ENCODE results near the gene MAP3K10.

The MAP3K10 gene

DNA sequence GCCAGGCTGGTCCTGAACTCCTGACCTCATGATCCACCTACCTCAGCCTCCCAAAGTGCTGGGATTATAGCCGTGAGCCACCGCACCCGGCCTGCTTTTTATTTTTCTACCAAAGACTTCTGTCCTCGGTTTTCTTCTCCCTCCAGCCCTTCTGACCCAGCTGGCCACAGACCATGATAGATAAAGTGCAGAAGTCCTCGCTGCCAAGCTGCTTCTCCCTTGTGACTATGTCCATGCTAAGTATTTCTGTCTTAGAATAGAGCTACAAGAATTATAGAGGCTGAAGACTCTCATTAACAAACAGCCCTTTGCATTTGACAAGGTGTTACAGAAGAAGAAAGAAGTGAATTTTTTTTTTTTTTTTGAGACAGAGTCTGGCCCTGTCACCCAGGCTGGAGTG lies 15.4 kb upstream of the MAP3K10 start:
- DNase-seq: no peak

DNA sequence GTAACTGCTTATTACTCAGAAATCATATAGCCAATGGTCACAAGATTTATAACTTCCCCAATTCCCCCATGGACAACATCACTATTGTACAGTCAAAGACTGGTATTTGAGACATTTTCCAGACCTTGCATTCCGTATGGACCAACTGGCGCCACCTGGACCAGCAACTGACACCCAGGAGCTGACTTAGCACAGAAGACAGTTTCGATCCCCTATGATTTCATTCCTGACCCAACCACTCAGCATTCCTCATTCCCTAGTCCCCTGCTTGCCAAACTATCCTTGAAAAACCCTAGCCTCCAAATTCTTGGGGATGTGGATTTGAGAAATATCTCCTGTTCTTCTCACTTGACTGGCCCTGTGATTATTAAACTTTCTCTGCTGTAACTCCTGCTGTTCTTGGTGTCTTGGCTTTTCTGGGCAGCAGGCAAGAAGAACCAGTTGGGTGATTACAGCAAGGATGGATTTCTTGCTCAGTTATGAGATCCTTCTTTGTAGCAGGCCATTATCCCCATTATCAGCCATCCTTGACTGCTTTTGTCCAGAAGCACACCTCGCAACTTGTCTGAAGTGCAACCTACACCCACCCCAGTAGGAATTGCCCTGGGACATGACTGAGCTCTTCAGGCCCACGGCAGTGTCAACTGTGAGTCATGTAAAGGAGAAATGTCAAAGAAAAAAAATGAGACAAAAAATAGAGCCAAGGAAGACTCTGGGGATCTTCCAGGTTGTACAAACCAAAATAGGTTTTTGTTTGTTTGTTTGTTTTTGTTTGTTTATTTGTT lies 13.7 kb upstream of the MAP3K10 start:
- DNase-seq: no peak

DNA sequence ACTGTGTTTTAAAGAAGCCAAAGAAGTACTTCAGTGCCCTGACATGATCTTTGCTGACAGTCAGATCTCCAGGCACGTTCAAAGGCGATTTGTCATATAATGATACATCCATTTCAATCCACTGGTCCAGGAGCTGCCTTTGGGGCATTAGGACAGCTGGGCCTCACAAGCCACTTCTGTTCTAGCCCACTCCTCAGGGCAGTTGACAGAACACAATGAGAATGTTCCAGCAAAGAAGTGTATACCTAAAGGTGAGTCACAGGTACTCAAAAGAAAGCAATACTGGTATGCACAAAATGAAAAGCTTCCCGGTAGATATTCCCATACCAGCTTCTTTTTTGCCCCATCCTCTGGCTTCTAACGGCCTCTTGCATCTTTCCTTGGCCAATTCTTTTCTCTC lies 12.5 kb upstream of the MAP3K10 start:
- no peak for DNase-seq

DNA sequence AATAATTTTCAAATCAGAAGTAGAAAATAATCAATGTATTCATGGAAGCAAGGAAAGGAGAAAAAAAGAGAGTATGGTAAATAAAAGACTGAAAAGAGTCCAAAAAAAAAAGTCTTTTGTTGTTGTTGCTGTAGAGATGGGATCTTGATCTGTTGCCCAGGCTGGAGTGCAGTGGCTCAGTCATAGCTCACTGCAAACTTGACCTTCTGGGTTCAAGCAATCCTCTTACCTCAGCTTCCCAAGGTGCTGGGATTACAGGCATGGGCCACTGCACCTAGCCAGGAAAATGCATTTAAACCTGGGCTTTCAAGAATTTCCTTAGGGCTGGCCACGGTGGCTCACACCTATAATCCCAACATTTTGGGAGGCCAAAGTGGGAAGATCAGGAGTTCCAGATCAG lies 7.0 kb upstream of the MAP3K10 start:
- no peak for DNase-seq

DNA sequence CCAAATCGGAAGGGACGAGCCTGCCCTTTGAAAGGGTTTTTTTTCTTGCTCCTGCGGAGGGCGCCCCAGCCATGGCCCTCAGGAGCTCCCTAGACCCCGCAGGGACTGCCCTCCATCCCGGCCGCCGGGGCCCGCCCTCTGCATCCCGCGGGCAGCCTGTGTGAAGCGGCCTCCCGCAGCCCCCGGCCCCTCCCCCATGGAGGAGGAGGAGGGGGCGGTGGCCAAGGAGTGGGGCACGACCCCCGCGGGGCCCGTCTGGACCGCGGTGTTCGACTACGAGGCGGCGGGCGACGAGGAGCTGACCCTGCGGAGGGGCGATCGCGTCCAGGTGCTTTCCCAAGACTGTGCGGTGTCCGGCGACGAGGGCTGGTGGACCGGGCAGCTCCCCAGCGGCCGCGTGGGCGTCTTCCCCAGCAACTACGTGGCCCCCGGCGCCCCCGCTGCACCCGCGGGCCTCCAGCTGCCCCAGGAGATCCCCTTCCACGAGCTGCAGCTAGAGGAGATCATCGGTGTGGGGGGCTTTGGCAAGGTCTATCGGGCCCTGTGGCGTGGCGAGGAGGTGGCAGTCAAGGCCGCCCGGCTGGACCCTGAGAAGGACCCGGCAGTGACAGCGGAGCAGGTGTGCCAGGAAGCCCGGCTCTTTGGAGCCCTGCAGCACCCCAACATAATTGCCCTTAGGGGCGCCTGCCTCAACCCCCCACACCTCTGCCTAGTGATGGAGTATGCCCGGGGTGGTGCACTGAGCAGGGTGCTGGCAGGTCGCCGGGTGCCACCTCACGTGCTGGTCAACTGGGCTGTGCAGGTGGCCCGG lies 815 bp downstream of the MAP3K10 start:
- no peak for DNase-seq

DNA sequence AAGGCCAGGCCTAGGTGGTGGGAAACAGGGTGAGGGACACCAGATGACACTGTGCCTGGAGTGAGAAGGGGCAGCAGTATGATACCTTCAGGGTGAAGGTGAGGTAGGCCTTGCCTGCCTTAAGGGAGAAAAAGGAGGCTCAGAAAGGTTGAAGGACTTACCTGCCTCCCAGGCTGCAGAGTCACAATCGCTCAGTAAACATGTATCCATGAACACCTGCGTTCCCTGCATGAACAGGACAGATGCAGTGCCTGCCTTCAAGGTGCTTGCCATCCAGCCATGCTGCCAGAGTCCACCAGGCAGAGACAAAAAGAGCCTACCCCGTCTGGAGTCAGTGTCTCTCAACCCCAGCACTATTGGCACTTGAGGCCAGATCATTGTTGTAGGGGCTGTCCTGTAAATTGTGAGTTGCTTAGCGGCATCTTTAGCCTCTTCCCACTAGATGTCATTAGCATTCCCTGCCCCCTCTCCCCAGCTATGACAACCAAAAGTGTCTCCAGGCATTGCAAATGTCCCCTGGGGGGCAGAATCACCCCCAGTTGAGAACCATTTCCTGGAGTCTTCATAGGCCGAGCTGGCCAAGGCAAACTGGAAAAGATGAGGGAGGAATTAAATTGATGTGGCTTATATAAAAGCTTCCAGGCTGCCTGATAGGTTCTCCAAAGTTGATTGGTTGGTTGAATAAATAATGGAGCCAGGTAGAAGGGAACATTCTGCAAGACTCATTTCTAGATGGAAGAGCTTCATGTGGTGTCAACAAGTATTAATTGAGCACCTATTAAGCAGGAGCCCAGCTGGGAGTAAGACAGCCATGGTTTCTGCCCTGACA lies 1.7 kb downstream of the MAP3K10 start:
- no peak for DNase-seq

DNA sequence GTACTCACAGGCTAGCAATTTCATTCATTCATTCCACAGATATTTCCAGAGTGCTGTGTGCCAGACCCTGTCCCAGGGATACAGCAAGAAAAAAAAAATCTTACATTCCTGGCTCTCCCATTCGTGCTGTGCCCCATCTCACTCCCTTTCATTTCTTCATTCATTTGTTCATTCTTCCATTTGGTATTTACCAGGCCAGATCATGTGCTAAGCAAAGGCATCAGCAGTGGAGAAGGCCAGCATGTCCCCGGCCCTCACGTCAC lies 2.3 kb downstream of the MAP3K10 start:
- no peak for DNase-seq

DNA sequence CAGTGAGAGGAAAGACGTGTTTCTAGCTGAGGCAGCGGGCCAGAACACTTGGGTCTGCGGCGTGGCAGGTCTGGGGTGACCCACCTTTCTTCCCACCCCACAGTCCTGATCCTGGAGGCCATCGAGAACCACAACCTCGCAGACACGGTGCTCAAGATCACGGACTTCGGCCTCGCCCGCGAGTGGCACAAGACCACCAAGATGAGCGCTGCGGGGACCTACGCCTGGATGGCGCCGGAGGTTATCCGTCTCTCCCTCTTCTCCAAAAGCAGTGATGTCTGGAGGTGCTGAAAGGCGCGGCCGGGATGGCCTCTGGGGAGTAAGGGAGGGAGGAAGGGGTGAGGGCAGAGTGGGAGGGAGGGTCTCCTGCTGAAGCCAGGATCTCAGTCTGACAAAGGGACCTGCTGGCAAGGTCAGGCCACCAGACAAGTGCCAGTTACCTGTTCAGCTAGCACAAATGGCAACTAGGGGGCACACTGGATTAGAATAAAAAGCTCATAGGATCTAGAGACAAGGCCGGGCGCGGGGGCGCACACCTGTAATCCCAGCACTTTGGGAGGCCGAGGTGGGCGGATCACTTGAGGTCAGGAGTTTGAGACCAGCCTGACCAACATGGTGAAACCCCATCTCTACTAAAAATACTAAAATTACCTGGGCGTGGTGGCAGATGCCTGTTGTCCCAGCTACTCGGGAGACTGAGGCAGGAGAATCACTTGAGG lies 7.2 kb downstream of the MAP3K10 start:
- no peak for DNase-seq

DNA sequence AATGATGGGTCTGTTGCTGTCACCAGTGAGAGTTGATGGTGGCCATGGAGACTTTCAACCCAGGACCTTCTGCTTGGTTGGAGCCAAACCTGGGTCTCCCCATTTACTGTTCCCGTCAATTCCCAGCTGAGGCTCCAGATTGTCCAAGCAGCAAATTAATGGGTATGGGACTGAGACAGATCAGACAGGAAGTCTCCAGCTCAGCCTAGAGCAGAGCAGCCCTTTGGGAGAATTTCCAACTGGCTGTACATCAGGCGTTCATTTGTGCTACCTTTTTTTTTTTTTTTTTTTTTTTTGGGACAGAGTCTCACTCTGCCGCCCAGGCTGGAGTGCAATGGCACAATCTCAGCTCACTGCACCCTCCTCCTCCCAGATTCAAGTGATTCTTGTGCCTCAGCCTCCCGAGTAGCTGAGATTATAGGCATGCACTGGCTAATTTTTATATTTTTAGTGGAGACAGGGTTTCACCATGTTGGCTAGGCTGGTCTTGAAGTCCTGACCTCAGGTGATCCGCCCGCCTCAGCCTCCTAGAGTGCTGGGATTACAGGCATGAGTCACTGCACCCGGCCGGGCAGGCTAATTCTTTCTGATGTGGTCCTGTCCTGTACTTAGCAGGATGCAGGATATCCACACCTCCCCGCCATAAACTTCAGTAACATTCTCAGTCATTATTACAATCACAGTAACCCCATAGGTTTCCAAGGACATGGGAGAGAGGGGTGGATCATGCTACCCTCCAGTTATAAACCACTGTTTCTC lies 9.3 kb downstream of the MAP3K10 start:
- DNase-seq: no peak

DNA sequence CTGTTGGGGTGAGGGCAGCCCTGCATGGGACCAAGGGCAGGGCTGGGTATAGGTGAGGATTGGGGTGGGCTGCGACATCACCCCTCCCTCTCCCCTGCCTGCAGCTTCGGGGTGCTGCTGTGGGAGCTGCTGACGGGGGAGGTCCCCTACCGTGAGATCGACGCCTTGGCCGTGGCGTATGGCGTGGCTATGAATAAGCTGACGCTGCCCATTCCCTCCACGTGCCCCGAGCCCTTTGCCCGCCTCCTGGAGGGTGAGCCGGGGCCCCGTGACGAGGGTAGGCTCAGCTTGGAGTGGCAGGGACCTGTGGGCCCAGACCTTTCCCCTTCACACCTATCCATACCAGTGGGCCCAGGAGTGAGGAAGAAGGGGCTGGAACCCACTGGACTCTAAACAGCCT lies 13.2 kb downstream of the MAP3K10 start:
- DNase-seq: no peak

DNA sequence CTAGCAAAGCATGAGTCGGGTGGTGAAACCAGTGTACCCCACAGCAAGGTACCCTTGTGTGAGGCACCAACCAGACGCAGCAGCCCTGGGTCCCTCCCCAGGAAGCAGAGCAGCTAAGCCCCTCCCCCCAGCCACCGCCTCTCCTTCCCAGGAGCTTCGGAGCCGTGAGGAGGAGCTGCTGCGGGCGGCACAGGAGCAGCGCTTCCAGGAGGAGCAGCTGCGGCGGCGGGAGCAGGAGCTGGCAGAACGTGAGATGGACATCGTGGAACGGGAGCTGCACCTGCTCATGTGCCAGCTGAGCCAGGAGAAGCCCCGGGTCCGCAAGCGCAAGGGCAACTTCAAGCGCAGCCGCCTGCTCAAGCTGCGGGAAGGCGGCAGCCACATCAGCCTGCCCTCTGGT lies 14.5 kb downstream of the MAP3K10 start:
- no peak for DNase-seq

DNA sequence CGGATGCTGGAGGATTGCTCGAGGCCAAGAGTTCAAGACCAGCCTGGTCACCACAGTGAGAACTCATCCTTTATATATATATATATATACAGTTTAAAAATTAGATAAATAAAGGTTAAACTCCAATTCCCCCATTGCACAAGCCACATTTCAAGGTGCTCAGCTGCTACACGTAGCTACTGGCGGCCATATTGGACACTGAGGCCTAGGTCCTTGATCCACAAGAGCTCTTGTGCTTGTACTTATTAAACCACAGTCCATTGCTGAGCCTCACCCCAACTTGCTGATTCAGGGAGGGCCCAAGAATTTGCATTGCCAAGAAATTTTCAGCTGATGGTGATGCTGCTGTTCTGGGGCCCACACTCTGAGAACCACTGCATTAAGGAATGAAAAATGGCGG lies 17.4 kb downstream of the MAP3K10 start:
- DNase-seq: no peak

DNA sequence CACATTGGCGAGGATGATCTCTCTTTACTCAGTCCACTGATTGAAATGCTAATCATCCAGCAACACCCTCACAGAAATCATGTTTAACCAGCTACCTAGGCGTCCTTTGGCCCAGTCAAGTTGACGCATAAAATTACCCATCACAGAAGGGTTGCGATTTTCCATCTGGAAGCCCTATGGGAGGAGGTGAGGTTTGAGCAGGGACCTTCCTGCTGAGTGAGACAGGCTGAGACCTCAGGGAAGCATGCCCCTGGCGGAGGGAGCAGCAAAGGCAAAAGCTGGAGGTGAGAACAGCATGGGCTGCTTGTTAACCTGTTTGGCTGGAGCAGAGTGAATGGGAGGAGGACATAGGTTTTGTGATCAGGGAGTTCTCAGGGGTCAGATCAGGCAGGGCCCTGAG lies 19.7 kb downstream of the MAP3K10 start:
- DNase-seq: no peak

DNA sequence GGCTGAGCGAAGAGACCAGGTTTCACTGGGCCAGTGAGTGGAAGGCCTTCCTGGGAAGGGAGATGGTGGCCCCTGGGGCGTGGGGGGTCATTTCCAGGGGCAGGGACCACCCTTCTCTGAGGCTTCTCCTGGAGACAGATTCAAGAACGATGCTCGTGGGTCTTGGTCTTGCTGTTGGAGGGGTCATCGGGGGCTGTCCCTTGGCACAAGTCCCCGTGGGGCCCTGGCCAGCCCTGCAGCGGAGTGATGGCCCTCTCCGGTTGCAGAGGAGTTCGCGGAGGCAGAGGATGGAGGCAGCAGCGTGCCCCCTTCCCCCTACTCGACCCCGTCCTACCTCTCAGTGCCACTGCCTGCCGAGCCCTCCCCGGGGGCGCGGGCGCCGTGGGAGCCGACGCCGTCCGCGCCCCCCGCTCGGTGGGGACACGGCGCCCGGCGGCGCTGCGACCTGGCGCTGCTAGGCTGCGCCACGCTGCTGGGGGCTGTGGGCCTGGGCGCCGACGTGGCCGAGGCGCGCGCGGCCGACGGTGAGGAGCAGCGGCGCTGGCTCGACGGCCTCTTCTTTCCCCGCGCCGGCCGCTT lies 22.1 kb downstream of the MAP3K10 start:
- DNase-seq: no peak

DNA sequence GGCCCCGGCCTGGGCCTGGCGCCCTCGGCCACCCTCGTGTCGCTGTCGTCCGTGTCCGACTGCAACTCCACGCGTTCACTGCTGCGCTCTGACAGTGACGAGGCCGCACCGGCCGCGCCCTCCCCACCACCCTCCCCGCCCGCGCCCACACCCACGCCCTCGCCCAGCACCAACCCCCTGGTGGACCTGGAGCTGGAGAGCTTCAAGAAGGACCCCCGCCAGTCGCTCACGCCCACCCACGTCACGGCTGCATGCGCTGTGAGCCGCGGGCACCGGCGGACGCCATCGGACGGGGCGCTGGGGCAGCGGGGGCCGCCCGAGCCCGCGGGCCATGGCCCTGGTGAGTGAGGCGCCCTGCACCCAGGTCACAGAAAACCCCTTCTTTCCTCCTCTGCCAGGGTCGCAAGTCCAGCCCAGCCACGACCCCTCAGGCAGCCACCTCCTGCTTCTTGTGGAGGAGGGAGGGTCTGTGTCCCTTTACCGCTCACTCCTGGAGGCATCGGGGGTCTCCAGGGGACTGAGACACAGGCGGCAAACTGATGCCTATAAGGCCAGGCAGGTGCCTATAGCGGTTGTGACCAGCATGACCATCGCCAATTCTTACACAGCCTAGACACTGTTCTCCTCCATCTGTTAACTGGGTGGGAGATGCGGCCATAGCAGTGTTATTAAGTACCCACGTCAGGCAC lies 22.8 kb downstream of the MAP3K10 start:
- DNase-seq: no peak

DNA sequence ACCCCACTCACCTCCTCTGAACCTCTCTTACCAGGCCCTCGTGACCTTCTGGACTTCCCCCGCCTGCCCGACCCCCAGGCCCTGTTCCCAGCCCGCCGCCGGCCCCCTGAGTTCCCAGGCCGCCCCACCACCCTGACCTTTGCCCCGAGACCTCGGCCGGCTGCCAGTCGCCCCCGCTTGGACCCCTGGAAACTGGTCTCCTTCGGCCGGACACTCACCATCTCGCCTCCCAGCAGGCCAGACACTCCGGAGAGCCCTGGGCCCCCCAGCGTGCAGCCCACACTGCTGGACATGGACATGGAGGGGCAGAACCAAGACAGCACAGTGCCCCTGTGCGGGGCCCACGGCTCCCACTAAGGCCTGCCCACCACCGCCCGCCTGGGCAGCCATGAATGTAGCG lies 23.7 kb downstream of the MAP3K10 start:
- DNase-seq: no peak

DNA sequence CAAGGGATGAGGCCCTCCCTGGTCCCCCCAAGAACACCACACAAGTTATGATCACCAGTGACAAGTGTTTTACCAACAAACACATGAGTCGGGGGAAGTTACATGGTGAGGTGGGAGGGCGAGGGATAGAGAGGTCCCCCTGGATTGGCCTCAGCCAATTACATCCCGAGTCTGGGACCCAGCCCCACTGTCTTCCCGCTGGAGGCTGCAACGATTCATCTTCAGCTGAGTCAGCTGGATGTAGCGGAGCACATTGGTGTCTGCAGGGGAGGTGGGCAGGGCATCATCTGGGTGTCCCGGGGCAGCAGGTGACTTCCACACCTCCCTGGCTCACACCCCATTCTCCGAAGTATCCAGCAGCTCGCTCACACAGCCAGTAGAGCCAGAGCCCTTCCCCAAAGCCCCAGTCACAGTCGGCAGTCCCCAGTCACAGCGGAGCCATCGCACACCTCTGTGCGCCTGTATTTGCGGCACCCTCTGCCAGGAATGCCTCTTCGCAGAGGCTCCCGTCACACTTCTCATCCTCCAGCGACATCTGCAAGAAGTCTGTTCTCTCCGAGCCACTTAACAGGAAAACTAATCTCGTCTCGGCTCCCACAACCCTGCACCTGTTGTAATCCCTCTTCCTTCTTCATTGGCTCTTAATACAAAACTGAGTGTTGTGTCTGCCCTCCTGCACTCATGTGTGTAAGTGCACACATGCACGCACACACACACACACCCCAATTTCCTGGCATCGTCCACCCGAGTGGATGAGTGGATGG lies 25.0 kb downstream of the MAP3K10 start:
- DNase-seq: no peak

DNA sequence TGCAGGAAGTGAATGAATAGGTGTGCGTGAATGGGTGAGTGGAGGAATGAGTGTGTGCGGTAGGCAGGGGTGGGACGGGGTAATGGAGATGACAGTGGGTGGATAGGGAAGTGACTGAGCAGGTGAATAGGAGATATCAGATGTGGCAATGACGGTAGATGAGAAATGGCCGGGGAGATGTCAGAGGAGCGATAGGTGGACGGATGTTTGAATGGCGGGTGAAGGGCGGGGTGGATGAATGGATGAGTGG lies 25.5 kb downstream of the MAP3K10 start:
- no peak for DNase-seq

DNA sequence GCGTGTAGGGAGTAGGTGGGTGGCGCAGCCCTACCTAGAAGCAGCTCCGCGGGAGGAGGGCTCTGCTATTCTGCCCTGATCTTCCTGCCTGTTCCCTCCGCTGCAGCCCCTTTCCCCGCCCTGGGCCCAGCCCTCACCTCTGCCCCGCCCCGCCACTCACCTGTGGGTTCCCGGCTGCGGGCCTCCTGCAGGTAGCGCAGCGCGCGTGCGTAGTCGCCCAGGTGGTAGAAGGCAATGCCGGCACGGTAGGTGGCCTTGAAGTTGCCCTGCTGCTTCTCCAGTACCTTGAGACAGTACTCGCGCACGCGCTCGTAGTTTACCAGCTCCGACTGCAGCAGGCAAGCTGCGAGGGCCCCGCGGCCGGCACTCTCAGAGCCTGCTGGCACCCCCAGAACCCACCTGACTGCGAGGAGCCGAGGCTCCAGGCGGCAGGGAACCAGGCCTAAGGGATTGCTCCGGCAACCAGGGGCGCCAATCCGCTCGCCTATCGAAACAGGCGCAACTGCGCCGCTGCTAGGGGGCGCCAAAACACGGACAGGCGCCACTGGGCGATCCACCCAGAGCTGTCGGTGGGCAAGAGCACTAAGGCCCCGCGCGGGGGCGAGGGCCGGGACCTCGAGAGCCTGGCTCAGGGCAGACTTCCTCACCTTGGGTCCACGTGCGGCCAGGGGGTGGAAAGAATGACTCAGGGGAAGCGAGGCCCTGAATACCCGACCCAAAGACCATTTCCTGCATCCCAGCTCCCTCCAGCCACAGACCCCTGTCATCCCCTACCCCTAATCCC lies 26.0 kb downstream of the MAP3K10 start:
- no peak for DNase-seq
